Measurements from ENCODE around the gene SLC25A13.

SLC25A13 gene

DNA sequence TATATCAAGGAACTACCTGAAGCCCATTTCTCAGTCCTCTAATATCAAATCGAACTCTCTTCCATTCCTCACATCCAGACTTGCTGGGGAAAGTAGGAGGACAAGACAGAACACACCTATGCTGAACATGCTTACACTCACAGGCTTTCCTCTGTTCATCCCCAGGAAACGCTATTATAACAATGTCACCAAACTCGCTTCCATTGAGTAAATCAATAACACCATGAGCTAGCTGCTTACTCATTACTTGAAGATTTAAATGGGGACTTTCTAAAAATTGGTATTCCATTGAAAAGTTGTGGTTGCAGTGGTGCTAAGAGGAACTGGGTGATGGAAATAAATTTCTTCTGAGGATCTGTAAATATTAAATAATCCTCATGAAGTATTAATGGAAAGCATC lies 88.8 kb downstream of the SLC25A13 start:
- Mint-ChIP-seq H3K4me3 (no peak overlapping the region), H3K4me1 (peaks cover 19% of the 10 kb centered on the region), H3K36me3 (ENCODE audit: low read depth) (peaks cover 31% of the 10 kb centered on the region), H3K9me3 (peaks cover 7% of the 10 kb centered on the region), H3K27me3 (no peaks in the 10 kb centered on the region), H3K27ac (no peak overlapping the region)
- DNase-seq = no peak
- ATAC-seq = no peak

DNA sequence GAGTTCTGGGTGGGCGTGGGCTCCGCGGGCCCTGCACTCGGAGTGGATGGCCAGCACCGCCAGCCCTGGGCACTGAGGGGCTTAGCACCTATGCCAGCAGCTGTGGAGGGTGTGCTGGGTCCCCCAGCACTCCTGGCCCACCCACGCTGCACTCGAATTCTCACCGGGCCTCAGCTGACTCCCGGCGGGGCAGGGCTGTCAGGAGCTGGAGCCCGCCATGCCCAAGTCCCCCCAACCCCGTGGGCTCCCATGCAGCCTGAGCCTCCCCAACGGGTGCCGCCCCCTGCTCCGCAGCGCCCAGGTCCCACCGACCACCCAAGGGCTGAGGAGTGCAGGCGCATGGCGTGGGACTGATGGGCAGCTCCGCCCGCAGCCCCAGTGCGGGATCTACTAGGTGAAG lies 93.1 kb downstream of the SLC25A13 start:
- H3K9me3 Mint-ChIP-seq = peaks cover 7% of the 10 kb centered on the region
- H3K27ac Mint-ChIP-seq = no peak overlapping the region
- ATAC-seq = no peak
- no peaks in the 10 kb centered on the region for H3K27me3 Mint-ChIP-seq
- H3K4me3 Mint-ChIP-seq = no peak overlapping the region
- no peak for DNase-seq
- peaks cover 33% of the 10 kb centered on the region for H3K36me3 Mint-ChIP-seq (ENCODE audit: low read depth)
- H3K4me1 Mint-ChIP-seq = no peaks in the 10 kb centered on the region

- Mint-ChIP-seq H3K4me1 (peaks cover 5% of the 10 kb centered on the region), H3K27ac (no peak overlapping the region), H3K36me3 (ENCODE audit: low read depth) (peaks cover 16% of the 10 kb centered on the region), H3K4me3 (no peak overlapping the region), H3K27me3 (no peaks in the 10 kb centered on the region), H3K9me3 (peaks cover 7% of the 10 kb centered on the region)
- DNase-seq (no peak), ATAC-seq (no peak)
These were observed 96.6 kb downstream of the SLC25A13 start for GRCh38 chr7:96225251-96225650.

- Mint-ChIP-seq H3K4me3 (no peak overlapping the region), H3K27ac (no peak overlapping the region), H3K9me3 (peaks cover 4% of the 10 kb centered on the region), H3K36me3 (ENCODE audit: low read depth) (peaks cover 12% of the 10 kb centered on the region), H3K27me3 (no peaks in the 10 kb centered on the region), H3K4me1 (peaks cover 6% of the 10 kb centered on the region)
- ATAC-seq (peak; percentile 71), DNase-seq (peak; percentile 12)
These were observed 97.2 kb downstream of the SLC25A13 start for GRCh38 chr7:96224685-96225084.

- peaks cover 11% of the 10 kb centered on the region for H3K4me1 Mint-ChIP-seq
- peaks cover 6% of the 10 kb centered on the region for H3K36me3 Mint-ChIP-seq (ENCODE audit: low read depth)
- ATAC-seq (no peak), DNase-seq (no peak)
- H3K4me3 Mint-ChIP-seq = no peak overlapping the region
- H3K9me3 Mint-ChIP-seq = no peaks in the 10 kb centered on the region
- H3K27me3 Mint-ChIP-seq = no peaks in the 10 kb centered on the region
- no peak overlapping the region for H3K27ac Mint-ChIP-seq
These were observed 97.8 kb downstream of the SLC25A13 start for GRCh38 chr7:96224073-96224472.

- H3K9me3 Mint-ChIP-seq = no peaks in the 10 kb centered on the region
- H3K4me3 Mint-ChIP-seq = no peak overlapping the region
- H3K27me3 Mint-ChIP-seq = no peaks in the 10 kb centered on the region
- no peak overlapping the region for H3K27ac Mint-ChIP-seq
- no peak for DNase-seq
- H3K4me1 Mint-ChIP-seq = peaks cover 11% of the 10 kb centered on the region
- H3K36me3 Mint-ChIP-seq (ENCODE audit: low read depth) = peaks cover 2% of the 10 kb centered on the region
- ATAC-seq = no peak
These were observed 100.0 kb downstream of the SLC25A13 start for GRCh38 chr7:96221888-96222287.

DNA sequence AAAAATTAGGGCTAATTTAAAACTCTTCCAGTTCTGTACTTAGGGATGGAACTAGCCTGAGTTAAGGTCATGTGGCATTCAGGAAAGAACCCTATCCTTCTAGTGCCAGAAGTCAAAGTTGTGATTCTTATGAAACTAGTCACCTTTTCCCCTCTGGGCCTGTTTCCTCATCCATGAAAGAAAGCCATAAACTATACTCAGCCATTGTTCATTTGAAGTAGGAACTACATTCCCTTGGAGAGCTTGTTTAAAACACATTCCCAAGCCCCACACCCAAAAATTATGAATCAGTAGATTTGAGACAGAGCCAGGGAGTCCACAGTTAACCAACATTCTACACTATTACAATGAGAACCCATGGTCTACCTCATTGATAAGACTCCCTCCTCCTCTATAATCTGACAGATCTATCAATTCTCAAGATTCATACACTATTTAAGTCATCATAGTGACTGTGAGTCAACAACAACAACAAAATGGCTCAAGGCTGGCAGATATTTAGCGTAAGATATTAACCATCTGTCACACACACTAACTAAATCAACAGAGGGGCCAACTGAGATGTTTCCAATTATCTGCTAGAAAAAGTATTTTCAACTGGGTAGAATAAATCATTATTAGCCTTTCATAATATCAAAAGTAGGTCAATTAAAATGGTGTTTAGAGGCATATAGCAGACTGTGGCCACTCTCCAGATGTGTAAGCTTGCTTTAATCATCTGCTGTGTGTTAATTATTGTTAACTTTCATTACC lies 102.3 kb downstream of the SLC25A13 start:
- H3K9me3 Mint-ChIP-seq = peaks cover 6% of the 10 kb centered on the region
- no peaks in the 10 kb centered on the region for H3K27me3 Mint-ChIP-seq
- no peak for DNase-seq
- H3K4me3 Mint-ChIP-seq = no peak overlapping the region
- H3K36me3 Mint-ChIP-seq (ENCODE audit: low read depth) = peaks cover 8% of the 10 kb centered on the region
- ATAC-seq = no peak
- H3K27ac Mint-ChIP-seq = no peak overlapping the region
- peaks cover 11% of the 10 kb centered on the region for H3K4me1 Mint-ChIP-seq

GRCh38 chr7:96218664-96219243 lies 103.1 kb downstream of the SLC25A13 start:
- ATAC-seq (no peak), DNase-seq (no peak)
- Mint-ChIP-seq H3K4me1 (peaks cover 11% of the 10 kb centered on the region), H3K27me3 (no peaks in the 10 kb centered on the region), H3K4me3 (no peak overlapping the region), H3K27ac (no peak overlapping the region), H3K36me3 (ENCODE audit: low read depth) (peaks cover 8% of the 10 kb centered on the region), H3K9me3 (peaks cover 6% of the 10 kb centered on the region)

DNA sequence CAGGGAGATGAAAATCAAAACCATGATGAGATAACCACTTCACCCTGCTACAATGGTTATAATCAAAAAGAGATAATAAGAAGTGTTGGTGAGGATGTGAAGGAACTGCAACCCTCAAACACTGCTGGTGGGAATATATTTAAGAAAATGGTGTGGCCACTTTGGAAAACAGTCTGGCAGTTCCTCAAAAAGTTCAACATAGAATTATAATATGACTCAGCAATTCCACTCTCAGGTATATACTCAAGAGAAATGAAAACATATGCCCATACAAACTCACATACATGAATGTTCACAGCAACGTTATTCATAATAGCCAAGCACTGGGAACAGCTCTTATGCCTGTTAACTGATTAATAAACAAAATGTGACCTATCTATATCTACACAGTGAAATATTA lies 104.8 kb downstream of the SLC25A13 start:
- no peak overlapping the region for H3K27ac Mint-ChIP-seq
- no peak overlapping the region for H3K4me3 Mint-ChIP-seq
- H3K9me3 Mint-ChIP-seq = peaks cover 6% of the 10 kb centered on the region
- ATAC-seq (no peak), DNase-seq (no peak)
- peaks cover 9% of the 10 kb centered on the region for H3K36me3 Mint-ChIP-seq (ENCODE audit: low read depth)
- no peaks in the 10 kb centered on the region for H3K27me3 Mint-ChIP-seq
- peaks cover 11% of the 10 kb centered on the region for H3K4me1 Mint-ChIP-seq

GRCh38 chr7:96216373-96216772 lies 105.5 kb downstream of the SLC25A13 start:
- H3K36me3 Mint-ChIP-seq (ENCODE audit: low read depth) = peaks cover 9% of the 10 kb centered on the region
- peaks cover 11% of the 10 kb centered on the region for H3K4me1 Mint-ChIP-seq
- H3K27ac Mint-ChIP-seq = no peak overlapping the region
- H3K9me3 Mint-ChIP-seq = peaks cover 6% of the 10 kb centered on the region
- no peak for ATAC-seq
- H3K27me3 Mint-ChIP-seq = no peaks in the 10 kb centered on the region
- no peak overlapping the region for H3K4me3 Mint-ChIP-seq
- DNase-seq = no peak

- Mint-ChIP-seq H3K9me3 (peaks cover 6% of the 10 kb centered on the region), H3K27me3 (no peaks in the 10 kb centered on the region), H3K36me3 (ENCODE audit: low read depth) (peaks cover 9% of the 10 kb centered on the region), H3K27ac (no peak overlapping the region), H3K4me3 (no peak overlapping the region), H3K4me1 (no peaks in the 10 kb centered on the region)
- ATAC-seq (no peak), DNase-seq (no peak)
These were observed 109.4 kb downstream of the SLC25A13 start for GRCh38 chr7:96212474-96212873.

GRCh38 chr7:96211954-96212353 lies 109.9 kb downstream of the SLC25A13 start:
- no peak for ATAC-seq
- no peak for DNase-seq
- Mint-ChIP-seq H3K36me3 (ENCODE audit: low read depth) (peaks cover 8% of the 10 kb centered on the region), H3K4me1 (no peaks in the 10 kb centered on the region), H3K9me3 (peaks cover 6% of the 10 kb centered on the region), H3K27me3 (no peaks in the 10 kb centered on the region), H3K27ac (no peak overlapping the region), H3K4me3 (no peak overlapping the region)

GRCh38 chr7:96205665-96206064 lies 116.2 kb downstream of the SLC25A13 start:
- Mint-ChIP-seq H3K4me3 (no peak overlapping the region), H3K4me1 (no peaks in the 10 kb centered on the region)
- no peak for DNase-seq

GRCh38 chr7:96204601-96205000 lies 117.3 kb downstream of the SLC25A13 start:
- no peak for DNase-seq
- H3K27ac Mint-ChIP-seq = no peak overlapping the region
- no peaks in the 10 kb centered on the region for H3K4me1 Mint-ChIP-seq
- peaks cover 6% of the 10 kb centered on the region for H3K36me3 Mint-ChIP-seq (ENCODE audit: low read depth)
- no peaks in the 10 kb centered on the region for H3K9me3 Mint-ChIP-seq
- ATAC-seq = no peak
- H3K27me3 Mint-ChIP-seq = no peaks in the 10 kb centered on the region
- no peak overlapping the region for H3K4me3 Mint-ChIP-seq

More at GRCh38 chr7:96205665-96206064, 116.2 kb downstream of the SLC25A13 start:
- Mint-ChIP-seq H3K9me3 (no peaks in the 10 kb centered on the region), H3K36me3 (ENCODE audit: low read depth) (peaks cover 6% of the 10 kb centered on the region), H3K27ac (no peak overlapping the region), H3K27me3 (no peaks in the 10 kb centered on the region)
- no peak for ATAC-seq

- Mint-ChIP-seq H3K4me1 (no peaks in the 10 kb centered on the region), H3K36me3 (ENCODE audit: low read depth) (peaks cover 9% of the 10 kb centered on the region), H3K27ac (no peak overlapping the region), H3K27me3 (no peaks in the 10 kb centered on the region), H3K4me3 (no peak overlapping the region), H3K9me3 (no peaks in the 10 kb centered on the region)
- DNase-seq (no peak), ATAC-seq (no peak)
These were observed 118.1 kb downstream of the SLC25A13 start for GRCh38 chr7:96203786-96204185.
